GM20000 (cell line): ENCODE results near the gene LOC101059915.
A peak's percentile ranks its signal among the peaks of the same experiment; 100 is the strongest.
"Not testable (repeated sequence)": the region's sequence is repeated elsewhere in the genome, so short reads cannot be mapped to it uniquely, and the experiment has no call there.

ENCODE experiments used
- DNase-seq: peaks from one replicate; pipeline ENCODE4 v3.0.0; 2012; ENCODE audit warnings: low spot score
- TF ChIP-seq, protein P1 (sequence below): IDR thresholded peaks from 2 replicates; pipeline ENCODE4 v1.5.1; 2012; ENCODE audit warnings: mild to moderate bottlenecking, control low read depth; ENCODE audit errors: extremely low read depth, missing control alignments

The LOC101059915 gene

GRCh38 chrX:71661919-71662318, 5.4 kb upstream of the LOC101059915 start:
- no peak for DNase-seq
- TF ChIP-seq, protein P1, sequence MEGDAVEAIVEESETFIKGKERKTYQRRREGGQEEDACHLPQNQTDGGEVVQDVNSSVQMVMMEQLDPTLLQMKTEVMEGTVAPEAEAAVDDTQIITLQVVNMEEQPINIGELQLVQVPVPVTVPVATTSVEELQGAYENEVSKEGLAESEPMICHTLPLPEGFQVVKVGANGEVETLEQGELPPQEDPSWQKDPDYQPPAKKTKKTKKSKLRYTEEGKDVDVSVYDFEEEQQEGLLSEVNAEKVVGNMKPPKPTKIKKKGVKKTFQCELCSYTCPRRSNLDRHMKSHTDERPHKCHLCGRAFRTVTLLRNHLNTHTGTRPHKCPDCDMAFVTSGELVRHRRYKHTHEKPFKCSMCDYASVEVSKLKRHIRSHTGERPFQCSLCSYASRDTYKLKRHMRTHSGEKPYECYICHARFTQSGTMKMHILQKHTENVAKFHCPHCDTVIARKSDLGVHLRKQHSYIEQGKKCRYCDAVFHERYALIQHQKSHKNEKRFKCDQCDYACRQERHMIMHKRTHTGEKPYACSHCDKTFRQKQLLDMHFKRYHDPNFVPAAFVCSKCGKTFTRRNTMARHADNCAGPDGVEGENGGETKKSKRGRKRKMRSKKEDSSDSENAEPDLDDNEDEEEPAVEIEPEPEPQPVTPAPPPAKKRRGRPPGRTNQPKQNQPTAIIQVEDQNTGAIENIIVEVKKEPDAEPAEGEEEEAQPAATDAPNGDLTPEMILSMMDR, result no peak

DNA sequence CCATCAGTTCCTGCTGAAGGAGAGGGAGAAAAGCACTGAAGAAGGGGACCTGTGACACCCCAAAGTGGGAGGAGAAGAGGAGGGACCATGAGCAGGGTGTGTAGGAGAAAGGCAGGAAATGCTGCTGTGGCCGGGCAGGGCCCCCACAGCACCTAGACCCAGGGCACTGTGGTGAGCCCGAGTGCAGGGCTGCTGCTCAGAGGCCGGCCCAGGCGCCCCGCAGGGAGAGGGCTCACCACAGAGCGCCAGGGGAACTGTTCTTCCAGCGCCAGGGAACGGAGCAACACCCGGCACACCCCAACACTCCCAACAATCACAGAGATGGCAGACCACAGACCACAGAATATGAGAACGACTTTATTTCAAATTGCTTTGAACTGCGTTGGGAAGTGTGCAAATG, 4.7 kb upstream of the LOC101059915 start:
- not testable (repeated sequence) for DNase-seq

GRCh38 chrX:71663238-71663637, 4.1 kb upstream of the LOC101059915 start:
- not testable (repeated sequence) for DNase-seq

DNA sequence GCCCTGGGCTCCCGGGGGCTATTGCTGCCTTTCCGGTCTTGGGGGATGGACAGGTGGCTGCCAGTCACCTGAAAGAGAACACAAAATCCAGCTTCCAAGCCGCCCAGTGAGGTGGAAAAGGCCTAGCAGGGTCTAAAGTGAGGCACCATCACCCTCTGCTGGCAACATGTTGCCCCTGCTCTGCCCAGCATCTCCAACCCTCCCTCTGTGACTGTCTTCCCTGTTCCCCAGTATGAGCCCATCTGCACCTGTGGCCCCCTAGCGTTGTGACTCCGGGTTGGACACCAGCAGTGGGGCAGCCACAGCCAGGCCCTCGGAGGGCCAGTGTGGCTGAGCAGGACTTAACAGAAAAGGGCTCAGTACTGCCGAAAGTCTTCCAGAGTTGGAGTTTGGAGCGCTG, 3.1 kb upstream of the LOC101059915 start:
- TF ChIP-seq, protein P1, result peak; percentile 1
- not testable (repeated sequence) for DNase-seq

- no peak for DNase-seq
- TF ChIP-seq, protein P1, result no peak
Measured at GRCh38 chrX:71664889-71665491, 2.4 kb upstream of the LOC101059915 start.

DNA sequence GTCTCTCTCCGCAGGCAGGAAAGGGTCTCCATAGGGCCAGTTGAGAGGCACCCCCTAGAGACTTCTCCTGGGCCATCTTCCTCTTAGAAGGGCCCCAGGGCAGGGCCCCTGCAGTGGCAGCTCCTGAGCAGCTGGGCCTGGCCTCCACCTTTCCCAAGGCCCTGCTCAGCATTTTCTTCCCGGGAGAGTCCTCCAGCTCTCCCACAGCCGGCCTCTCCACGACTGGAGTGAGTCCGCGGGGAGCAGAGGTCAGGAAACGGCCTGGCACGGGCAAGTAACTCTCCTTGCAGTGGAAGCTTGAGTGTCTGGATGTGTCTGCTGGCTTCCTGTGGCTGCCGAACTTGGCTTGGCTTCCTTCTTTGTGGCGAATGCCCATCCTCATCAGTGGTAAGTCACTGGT, 1.6 kb upstream of the LOC101059915 start:
- DNase-seq, result no peak
- TF ChIP-seq, protein P1, result no peak

GRCh38 chrX:71666240-71667223, 814 bp upstream of the LOC101059915 start:
- DNase-seq, result no peak
- TF ChIP-seq, protein P1, result no peak

DNA sequence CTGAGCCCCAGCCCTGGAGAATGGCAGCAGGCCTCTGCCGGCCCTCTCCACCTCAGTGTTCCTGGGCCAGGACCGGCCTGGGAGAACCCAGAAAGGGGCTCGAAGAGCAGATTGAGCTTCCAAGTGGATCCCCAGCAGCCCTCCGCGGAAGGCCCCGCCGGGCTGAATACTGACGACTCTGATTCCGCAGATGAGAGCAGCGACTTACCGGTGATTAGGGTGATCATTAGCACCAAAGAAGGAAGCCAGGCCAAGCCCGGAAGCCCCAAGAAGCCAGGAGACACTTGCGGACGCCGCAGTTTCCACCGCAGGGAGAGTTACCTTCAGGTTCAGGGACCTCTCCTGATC, 876 bp downstream of the LOC101059915 start:
- DNase-seq, result no peak
- TF ChIP-seq, protein P1, result no peak
